Mucosa of rectum (tissue), 2 donors: ENCODE data around the gene FAM120A.

Experiments
- H3K27ac ChIP-seq, 2 donors: one replicate each; pipeline ENCODE4 v1.7.0; 2013; ENCODE audit warnings: inconsistent platforms in 2 of 2, low read depth in 2 of 2, low read length in 2 of 2
- H3K27me3 ChIP-seq, 2 donors: one replicate each; pipeline ENCODE4 v1.7.0; 2013; ENCODE audit warnings: low read length in 2 of 2; ENCODE audit not compliant: control insufficient read depth in 2 of 2, insufficient read depth in 2 of 2
- H3K36me3 ChIP-seq, 2 donors: one replicate each; pipeline ENCODE4 v1.7.0; 2013; ENCODE audit warnings: low read length in 2 of 2; ENCODE audit not compliant: control insufficient read depth in 2 of 2, insufficient read depth in 2 of 2
- H3K4me1 ChIP-seq, 2 donors: one replicate each; pipeline ENCODE4 v1.7.0; 2013; ENCODE audit warnings: low read length in 2 of 2, mild to moderate bottlenecking in 1 of 2; ENCODE audit not compliant: control insufficient read depth in 2 of 2, insufficient read depth in 2 of 2
- H3K4me3 ChIP-seq, 2 donors: one replicate each; pipeline ENCODE4 v1.7.0; 2013; ENCODE audit warnings: low read length in 2 of 2
- H3K9ac ChIP-seq, 2 donors: one replicate each; pipeline ENCODE4 v1.7.0; 2013; ENCODE audit warnings: low read length in 2 of 2, low read depth in 1 of 2, mild to moderate bottlenecking in 1 of 2
- H3K9me3 ChIP-seq, 2 donors: one replicate each; pipeline ENCODE4 v1.7.0; 2013; ENCODE audit warnings: low read length in 2 of 2; ENCODE audit not compliant: control insufficient read depth in 2 of 2
- donor health status: healthy.
- donor health status: Normal muscosa, but diverticular disease.

The FAM120A gene

DNA sequence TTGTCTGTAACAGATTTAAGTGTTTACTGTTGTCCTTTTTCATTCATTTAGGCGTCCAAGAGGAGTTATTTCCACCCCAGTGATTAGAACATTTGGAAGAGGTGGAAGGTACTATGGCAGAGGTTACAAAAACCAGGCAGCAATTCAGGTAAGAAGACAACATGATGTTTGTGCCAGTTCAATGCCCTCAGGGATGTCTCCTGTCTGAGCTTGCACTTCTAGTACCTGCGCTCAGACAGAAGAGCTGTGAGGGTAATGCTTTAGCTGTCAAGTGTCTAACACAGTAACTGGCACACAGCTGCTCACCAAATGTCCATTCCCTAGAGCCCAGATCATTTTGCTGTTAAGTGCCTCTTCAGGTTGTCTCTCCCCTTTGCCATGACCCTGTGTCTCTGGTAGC lies 110.7 kb downstream of the FAM120A start:
- no peak overlapping the region for H3K4me3 ChIP-seq

DNA sequence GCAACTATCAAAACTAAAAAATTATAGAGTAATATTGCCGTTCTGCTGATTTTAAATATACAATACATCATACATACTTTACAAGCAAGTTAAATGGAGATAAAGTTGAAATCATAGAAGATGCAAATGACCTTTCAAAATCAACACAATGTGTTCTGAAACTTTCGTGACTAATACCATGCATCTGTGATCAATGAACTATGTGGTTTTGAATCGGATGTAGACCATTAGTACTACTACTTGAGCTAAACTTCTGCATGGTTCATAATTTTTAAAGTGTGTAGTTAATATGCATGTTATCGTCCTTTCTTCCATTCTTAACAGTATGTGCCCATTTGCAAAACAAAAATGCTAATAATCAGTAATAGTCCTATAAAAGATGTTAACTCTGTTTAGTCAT lies 113.6 kb downstream of the FAM120A start:
- H3K9me3 ChIP-seq, result no peaks in the 10 kb centered on the region
- H3K4me1 ChIP-seq, result peaks cover 9 to 10% of the 10 kb centered on the region in 2 donors
- H3K4me3 ChIP-seq, result no peak overlapping the region
- no peak overlapping the region for H3K9ac ChIP-seq
- peaks cover 28 to 42% of the 10 kb centered on the region in 2 donors for H3K36me3 ChIP-seq
- H3K27me3 ChIP-seq, result no peaks in the 10 kb centered on the region
- H3K27ac ChIP-seq, result no peak overlapping the region

More for the DNA sequence above, 110.7 kb downstream of the FAM120A start:
- Histone ChIP-seq H3K9ac (no peak overlapping the region), H3K4me1 (peaks cover 3 to 6% of the 10 kb centered on the region in 2 donors), H3K36me3 (peaks cover 55 to 70% of the 10 kb centered on the region in 2 donors), H3K27ac (no peak overlapping the region), H3K27me3 (no peaks in the 10 kb centered on the region), H3K9me3 (no peaks in the 10 kb centered on the region)

DNA sequence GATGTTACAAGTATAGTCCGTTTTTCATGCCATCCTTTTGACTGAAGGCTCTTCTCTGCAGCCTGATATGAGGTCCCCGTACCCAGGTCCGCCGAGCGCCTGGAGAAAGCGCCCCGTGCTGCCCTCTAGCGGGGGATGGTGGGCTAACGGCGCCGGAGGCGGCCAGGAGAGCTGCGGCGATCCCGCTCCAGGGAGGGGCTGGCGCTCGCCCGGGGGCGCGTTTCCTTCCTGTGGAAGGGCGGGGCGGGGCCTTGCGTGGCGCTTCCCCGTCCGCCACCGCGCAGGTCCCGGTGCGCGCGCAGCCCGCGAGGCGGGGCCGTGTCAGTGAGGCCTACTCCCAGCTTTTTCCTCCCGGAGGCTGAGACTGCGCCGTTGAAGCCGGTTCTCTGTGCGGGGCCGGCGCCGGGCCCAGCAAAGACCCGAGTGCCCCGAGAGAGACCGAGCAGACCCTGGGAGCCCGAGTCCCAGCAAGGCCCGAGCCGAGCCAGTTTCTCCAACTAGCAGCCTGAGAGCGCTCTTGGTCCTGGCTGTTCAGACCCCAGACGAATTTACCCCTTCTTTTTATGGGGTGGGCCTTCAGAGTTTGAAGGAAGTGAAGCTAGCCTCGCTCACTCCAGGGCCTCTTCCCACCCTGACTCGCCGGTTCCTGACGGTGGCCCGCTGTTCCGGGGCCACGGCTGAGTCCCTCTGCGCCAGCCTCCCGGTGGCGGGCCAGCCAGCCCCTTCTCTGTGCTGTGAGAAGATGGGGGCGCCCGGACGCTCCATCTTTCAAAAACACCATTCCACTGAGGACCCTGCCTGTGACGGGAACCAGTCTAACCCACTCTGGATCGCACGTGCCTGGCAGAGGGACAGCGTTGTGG lies 115.2 kb downstream of the FAM120A start:
- H3K4me1 ChIP-seq, result peaks cover 9 to 10% of the 10 kb centered on the region in 2 donors
- H3K9me3 ChIP-seq, result no peaks in the 10 kb centered on the region
- peaks cover 24 to 28% of the 10 kb centered on the region in 2 donors for H3K36me3 ChIP-seq
- H3K27ac ChIP-seq, result peak overlapping the region; percentile 90 to 93
- H3K9ac ChIP-seq, result peak overlapping the region; percentile 90 to 92
- peak overlapping the region; percentile 73 to 77 for H3K4me3 ChIP-seq
- no peaks in the 10 kb centered on the region for H3K27me3 ChIP-seq

DNA sequence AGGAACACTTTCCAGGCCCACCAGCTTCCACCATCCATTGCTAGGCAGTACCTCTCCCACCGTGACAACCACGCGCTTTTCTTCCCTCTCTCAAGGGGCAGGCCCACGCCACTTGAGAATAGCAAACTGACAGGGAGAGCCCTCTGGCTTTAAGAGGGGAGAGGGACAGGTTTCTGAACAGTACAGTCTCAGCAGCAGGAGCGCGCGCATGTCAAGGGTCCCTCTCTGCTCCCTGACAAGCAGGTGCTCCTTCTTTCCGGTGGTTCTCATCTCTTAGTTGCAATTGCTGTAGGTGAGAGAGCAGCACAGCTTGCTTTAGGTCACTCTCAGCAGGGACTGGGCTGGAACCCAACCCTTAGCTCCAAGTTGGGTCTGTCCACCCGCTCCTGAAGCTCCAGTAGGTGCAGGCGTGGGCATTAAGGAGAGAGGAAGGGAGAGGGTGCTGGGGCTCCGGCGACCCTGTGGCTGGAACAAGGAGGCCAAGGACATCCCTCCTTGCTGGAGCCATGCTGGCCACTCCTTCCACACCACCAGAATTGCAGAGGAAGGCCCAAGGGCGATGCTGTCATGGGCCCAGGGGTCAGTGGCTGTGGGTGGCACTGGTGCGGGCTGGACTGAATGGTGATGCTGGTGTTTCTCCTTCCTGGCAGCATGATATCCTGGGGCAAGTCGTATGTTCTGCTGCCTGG lies 115.9 kb downstream of the FAM120A start:
- Histone ChIP-seq H3K27me3 (no peaks in the 10 kb centered on the region), H3K36me3 (peaks cover 19 to 20% of the 10 kb centered on the region in 2 donors), H3K9ac (peak overlapping the region; percentile 90 to 92), H3K27ac (peak overlapping the region; percentile 90 to 93), H3K4me3 (peak overlapping the region; percentile 73 to 77), H3K4me1 (peaks cover 9 to 10% of the 10 kb centered on the region in 2 donors), H3K9me3 (no peaks in the 10 kb centered on the region)

DNA sequence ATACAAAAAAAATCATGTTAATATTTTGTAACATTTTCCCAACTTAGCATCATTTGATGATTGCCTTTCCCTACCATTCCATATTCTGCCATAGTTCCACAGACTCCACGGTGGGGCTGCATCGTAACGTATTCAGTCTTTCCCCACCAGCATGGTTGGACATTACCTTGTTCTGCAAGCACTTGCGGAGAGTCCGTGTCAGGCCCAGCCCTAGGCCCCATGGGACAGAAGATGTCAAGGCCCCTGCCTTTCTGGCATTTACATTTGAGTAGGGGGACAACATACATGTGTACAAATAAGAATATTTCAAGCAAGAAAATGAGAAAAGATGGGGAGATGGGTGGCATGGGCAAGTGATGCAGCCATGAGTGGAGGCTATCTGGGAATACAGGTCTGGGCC lies 116.7 kb downstream of the FAM120A start:
- Histone ChIP-seq H3K9ac (no peak overlapping the region), H3K27ac (no peak overlapping the region)

DNA sequence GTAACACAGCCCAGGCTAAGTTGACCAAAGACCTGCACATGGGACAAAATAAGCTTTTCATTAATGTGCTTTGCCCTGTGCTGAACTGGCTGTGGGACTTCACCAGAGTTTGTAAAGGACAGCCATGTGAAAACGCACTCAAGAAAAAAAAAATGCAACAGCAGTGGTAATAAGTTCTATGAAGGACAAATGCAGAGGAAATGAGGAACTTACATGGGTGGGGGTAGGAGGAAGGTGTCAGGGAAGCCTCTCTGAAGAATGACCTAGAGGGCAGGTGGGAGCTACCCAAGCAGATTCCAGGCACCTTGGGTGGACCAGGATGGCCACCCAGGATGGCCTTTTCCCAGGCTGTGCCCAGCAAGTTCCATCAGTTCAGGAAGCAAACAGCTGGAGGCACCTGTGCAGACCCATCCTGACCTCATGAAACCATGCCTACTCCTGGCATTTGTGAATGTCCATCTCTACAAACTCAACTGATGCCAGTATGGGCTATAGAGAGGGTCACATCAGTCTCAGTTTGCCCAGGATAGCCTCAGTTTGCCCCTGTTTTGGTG lies 118.2 kb downstream of the FAM120A start:
- Histone ChIP-seq H3K4me1 (peaks cover 10 to 16% of the 10 kb centered on the region in 2 donors), H3K36me3 (no peaks in the 10 kb centered on the region), H3K4me3 (no peak overlapping the region), H3K9ac (no peak overlapping the region), H3K27ac (no peak overlapping the region), H3K27me3 (no peaks in the 10 kb centered on the region), H3K9me3 (no peaks in the 10 kb centered on the region)

More for the DNA sequence above, 116.7 kb downstream of the FAM120A start:
- Histone ChIP-seq H3K4me1 (peaks cover 9 to 10% of the 10 kb centered on the region in 2 donors), H3K4me3 (no peak overlapping the region), H3K27me3 (no peaks in the 10 kb centered on the region), H3K9me3 (no peaks in the 10 kb centered on the region), H3K36me3 (peaks cover 12 to 13% of the 10 kb centered on the region in 2 donors)

DNA sequence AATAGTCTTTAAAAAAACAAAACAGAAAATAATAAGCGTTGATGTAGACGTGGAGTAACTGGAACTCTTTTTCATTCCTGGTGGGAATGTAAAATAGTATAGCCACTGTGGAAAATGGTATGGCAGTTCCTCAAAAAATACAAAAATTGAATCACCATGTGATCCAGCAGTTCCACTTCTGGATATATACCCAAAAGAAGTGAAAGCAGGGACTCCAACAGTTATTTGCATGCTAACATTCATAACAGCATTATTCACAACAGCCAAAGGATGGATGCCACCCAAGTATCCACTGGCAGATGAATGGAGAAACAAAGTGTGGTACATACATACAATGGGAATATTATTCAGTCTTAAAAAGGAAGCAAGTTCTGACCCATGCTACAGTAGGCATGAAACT lies 120.7 kb downstream of the FAM120A start:
- Histone ChIP-seq H3K9me3 (no peaks in the 10 kb centered on the region), H3K4me3 (no peak overlapping the region), H3K36me3 (no peaks in the 10 kb centered on the region), H3K27me3 (no peaks in the 10 kb centered on the region), H3K27ac (no peak overlapping the region), H3K4me1 (peaks cover 10 to 16% of the 10 kb centered on the region in 2 donors), H3K9ac (no peak overlapping the region)

DNA sequence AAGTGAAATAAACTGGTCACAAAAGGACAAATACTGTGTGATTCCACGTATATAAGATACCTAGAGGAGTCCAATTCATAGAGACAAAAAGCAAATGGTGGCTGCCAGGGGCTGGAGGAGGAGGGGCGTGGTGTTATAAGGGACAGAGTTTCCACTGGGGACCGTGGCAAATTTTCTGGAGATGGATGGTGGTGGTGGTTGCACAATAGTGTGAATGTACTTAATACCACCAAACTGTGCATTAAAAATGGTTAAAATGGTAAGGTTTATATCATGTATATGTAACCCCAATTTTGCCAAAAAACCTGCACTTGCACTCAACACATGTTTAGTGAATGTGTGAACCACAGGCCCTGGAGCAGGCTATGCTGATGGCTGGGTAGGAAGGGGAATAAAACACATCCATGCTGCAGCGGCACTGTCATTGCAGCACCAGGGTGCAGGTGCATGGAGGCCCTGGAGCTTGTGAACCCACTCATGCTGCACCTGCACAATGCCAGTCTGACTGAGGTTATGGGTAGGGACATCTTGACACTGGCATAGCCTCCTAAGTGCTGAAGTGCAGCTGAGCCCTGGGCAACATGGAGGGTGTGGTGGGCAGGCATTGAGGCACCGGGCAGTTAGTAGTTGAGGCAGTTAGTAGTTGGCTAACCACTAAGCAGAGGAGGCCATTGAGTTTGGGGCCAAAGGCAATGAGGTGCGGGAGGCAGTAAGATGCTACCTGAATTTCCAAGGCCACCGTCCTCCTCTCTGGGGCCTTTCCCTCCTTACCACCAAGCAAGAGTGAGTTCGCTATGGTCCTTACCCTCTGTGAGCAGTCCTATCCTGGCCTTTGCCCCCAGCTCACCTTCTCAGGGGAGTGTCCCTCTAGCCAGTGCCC lies 121.4 kb downstream of the FAM120A start:
- Histone ChIP-seq H3K4me3 (no peak overlapping the region), H3K4me1 (peaks cover 12 to 16% of the 10 kb centered on the region in 2 donors), H3K36me3 (no peaks in the 10 kb centered on the region), H3K9ac (no peak overlapping the region), H3K27me3 (no peaks in the 10 kb centered on the region), H3K9me3 (no peaks in the 10 kb centered on the region), H3K27ac (no peak overlapping the region)

DNA sequence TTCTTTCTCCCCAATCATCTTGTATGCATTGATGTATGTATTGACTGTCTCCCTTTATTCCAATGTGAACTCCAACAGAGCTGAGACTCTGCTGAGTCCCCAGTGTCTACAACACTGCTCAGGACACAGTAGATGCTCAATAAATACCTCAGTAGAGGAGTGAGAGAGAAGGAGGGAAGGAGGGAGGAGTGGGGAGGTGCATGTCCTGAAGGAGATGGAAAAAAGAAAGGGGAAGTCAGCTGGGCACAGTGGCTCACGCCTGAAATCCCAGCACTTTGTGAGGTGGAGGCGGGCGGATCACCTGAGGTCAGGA lies 122.0 kb downstream of the FAM120A start:
- H3K4me3 ChIP-seq, result no peak overlapping the region
- no peaks in the 10 kb centered on the region for H3K36me3 ChIP-seq
- no peak overlapping the region for H3K9ac ChIP-seq
- H3K9me3 ChIP-seq, result no peaks in the 10 kb centered on the region
- H3K27ac ChIP-seq, result no peak overlapping the region
- no peaks in the 10 kb centered on the region for H3K27me3 ChIP-seq
- peaks cover 15 to 22% of the 10 kb centered on the region in 2 donors for H3K4me1 ChIP-seq
